Ammon's horn (tissue), 1 donor: ENCODE measurements around the gene ADAMTS18.

Experiments
- DNase-seq: peaks from one replicate; pipeline ENCODE4 v3.0.0-alpha.2; 2016; ENCODE audit warnings: low spot score

Gene ADAMTS18

GRCh38 chr16:77328768-77329167 is 106.1 kb downstream of the ADAMTS18 start:
- no peak for DNase-seq

DNA sequence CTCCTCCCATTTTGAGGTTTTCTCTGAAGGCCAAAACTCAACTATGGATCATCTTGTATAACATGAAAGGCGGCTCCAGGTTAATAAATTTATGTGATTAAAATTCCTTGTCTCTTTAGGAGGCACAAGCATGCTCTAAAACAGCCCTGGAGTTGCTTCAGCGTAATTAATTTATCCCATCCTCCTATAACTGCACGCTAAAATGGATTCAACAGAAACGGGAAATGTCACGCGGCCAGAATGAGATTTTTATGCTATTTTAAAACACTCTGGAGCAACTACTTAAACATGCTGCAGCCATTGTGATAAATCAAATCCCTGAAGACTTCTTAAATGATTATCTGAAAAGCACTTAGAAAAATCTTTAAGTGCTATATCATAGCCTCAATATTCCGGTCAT is 106.6 kb downstream of the ADAMTS18 start:
- DNase-seq: no peak

GRCh38 chr16:77327717-77328116 is 107.1 kb downstream of the ADAMTS18 start:
- no peak for DNase-seq

- no peak for DNase-seq
Observed at GRCh38 chr16:77324729-77325128, 110.1 kb downstream of the ADAMTS18 start.

- DNase-seq: no peak
Observed at GRCh38 chr16:77323695-77324094, 111.1 kb downstream of the ADAMTS18 start.

- no peak for DNase-seq
Observed at GRCh38 chr16:77322757-77323156, 112.1 kb downstream of the ADAMTS18 start.

DNA sequence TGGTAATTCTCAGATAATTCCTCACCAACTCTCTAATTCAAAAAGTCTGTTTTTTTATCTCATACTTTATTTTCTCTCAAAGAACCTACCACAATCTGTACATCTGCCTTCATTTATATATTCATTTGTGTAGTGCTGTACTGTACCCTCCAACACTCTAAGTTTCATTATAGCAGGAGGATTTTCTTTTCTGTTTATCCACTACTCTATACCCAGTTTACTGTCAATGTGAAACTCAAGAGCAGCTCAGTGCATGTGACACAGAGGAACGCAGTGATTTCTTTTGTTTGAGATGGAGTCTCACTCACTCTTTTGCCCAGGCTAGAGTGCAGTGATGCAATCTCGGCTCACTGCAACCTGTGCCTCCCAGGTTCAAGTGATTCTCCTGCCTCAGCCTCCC is 117.8 kb downstream of the ADAMTS18 start:
- no peak for DNase-seq

GRCh38 chr16:77310877-77311276 is 124.0 kb downstream of the ADAMTS18 start:
- no peak for DNase-seq

DNA sequence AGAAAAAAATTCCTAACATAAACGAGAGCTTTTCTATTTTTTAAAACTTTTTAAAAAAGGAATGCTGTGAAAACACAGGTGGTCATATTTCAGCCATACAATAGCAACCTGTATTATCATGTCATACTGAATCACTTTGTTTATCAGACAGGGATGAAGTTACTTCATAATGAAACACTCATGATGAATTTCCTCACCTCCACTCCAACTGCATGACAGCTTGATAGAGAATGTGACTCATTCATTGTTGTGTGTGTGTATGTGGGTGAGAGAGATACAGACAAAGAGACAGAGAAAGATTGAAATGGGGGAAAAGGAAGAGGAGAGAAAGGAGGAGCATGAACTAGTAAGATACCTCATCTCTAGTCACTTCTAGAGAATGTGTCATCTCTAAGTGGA is 126.7 kb downstream of the ADAMTS18 start:
- DNase-seq: peak; percentile 52

DNA sequence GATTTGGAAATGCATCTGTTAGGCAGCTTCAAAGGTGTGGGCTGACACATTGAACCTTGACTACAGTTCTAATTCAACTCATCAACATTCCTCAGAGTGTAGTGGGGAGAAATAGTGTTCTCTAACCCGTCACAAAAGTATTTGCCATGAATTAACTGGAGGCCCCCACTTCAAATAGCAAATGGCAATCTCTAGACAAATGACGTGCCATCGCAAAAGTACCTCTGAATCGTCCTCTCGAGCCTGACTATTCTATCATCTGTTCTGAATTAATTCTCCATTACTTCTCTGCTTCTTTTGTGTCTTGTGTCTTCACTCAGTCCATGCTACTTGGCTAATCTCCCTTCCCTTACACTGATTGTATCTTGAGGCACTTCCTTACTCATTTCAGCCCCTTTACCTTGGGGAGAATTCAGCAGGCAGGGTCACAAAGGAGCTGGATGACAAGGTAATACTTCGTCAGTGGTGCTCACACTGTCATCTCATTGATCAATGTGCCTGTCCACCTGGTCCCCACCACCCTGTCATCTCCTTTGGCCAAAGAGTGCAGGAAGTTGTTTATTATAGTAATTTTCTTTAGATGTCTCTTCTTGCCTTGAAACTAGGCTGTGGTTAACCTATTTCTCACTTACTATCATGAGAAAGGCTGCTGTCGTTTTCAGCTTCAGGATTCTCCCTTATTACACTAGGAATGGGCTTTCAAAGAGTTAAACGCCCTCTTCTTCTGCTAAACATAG is 127.2 kb downstream of the ADAMTS18 start:
- no peak for DNase-seq

GRCh38 chr16:77306075-77306474 is 128.8 kb downstream of the ADAMTS18 start:
- DNase-seq: no peak

DNA sequence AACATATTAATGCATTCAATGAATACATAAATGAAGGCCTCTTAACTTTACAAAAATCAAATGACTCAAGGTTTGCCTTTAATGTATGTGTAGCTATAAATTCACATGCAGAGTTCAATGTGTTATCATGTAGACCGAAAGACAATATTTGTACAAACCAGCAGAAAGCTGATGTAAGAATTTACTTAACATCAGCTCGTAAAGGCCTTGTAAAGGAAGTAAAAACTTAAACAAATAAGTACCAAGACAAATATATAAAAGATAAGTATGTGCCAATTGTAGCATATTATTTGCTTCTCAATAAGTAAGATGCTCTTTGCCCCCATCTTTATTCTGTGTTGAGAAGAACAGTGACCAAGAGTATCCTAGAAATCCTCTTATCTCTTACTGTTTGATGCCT is 130.0 kb downstream of the ADAMTS18 start:
- DNase-seq: no peak

GRCh38 chr16:77304134-77304533 is 130.7 kb downstream of the ADAMTS18 start:
- DNase-seq: no peak

- no peak for DNase-seq
Observed at GRCh38 chr16:77302674-77303073, 132.2 kb downstream of the ADAMTS18 start.

- no peak for DNase-seq
Observed at GRCh38 chr16:77302249-77302648, 132.6 kb downstream of the ADAMTS18 start.

GRCh38 chr16:77300256-77300655 is 134.6 kb downstream of the ADAMTS18 start:
- no peak for DNase-seq

GRCh38 chr16:77299395-77299794 is 135.4 kb downstream of the ADAMTS18 start:
- no peak for DNase-seq

DNA sequence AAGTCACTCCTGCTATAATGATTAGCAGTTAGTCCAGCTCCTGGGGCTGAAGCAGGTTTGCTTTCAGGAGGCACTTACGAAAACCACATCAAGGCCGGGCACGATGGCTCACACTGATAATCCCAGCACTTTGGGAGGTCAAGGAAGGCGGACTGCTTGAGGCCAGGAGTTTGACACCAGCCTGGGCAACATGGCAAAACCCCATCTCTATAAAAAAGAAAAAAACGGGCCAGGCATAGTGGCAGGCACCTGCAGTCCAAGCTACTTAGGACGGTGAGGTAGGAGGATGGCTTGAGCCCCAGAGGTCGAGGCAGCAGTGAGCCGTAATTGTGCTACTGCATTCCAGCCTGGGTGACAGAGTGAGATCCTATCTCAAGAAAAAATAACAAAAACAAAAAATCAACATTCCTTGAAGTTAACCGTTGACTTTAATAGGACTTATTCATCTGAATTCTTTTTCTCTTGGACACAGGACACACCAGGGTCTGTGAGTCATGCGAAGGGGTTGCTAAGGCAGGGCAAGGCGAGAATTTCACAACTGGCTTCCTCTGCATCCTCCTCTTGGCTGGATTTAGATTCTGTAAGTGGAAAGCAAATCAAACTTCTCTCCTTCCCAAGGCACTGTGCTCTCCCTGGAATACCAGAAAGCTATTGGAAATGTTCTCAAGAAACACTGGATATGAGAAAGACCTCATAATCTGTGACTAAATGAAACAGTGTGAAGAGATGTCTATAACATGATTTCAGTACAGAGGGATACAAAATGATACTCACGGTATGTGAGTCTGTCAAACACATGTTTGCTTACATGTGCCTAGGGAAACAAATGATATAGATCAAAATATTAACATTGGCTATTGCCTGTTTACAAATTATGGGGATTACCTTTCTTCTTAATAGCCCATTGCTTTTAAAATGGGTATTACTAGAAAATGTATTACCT is 136.1 kb downstream of the ADAMTS18 start:
- DNase-seq: no peak

- no peak for DNase-seq
Observed at GRCh38 chr16:77297996-77298395, 136.8 kb downstream of the ADAMTS18 start.

- DNase-seq: no peak
Observed at GRCh38 chr16:77295896-77296295, 138.9 kb downstream of the ADAMTS18 start.

GRCh38 chr16:77290451-77291115 is 144.3 kb downstream of the ADAMTS18 start:
- DNase-seq: no peak

GRCh38 chr16:77289331-77289809 is 145.5 kb downstream of the ADAMTS18 start:
- DNase-seq: no peak
